GM21737 (cell line): ENCODE data around the gene TBC1D1.
"Not testable (repeated sequence)": the region's sequence is repeated elsewhere in the genome, so short reads cannot be mapped to it uniquely, and the experiment has no call there.

ENCODE experiments used
- ATAC-seq: cut with Tn5 transposase; IDR thresholded peaks from one replicate; pipeline ENCODE4 v1.9.1; 2021; ENCODE audit warnings: mild to moderate bottlenecking, moderate library complexity; ENCODE audit not compliant: unreplicated experiment

TBC1D1 gene

GRCh38 chr4:38009949-38010348, 119.1 kb downstream of the TBC1D1 start:
- no peak for ATAC-seq

GRCh38 chr4:38011511-38012162, 120.8 kb downstream of the TBC1D1 start:
- ATAC-seq, result no peak

DNA sequence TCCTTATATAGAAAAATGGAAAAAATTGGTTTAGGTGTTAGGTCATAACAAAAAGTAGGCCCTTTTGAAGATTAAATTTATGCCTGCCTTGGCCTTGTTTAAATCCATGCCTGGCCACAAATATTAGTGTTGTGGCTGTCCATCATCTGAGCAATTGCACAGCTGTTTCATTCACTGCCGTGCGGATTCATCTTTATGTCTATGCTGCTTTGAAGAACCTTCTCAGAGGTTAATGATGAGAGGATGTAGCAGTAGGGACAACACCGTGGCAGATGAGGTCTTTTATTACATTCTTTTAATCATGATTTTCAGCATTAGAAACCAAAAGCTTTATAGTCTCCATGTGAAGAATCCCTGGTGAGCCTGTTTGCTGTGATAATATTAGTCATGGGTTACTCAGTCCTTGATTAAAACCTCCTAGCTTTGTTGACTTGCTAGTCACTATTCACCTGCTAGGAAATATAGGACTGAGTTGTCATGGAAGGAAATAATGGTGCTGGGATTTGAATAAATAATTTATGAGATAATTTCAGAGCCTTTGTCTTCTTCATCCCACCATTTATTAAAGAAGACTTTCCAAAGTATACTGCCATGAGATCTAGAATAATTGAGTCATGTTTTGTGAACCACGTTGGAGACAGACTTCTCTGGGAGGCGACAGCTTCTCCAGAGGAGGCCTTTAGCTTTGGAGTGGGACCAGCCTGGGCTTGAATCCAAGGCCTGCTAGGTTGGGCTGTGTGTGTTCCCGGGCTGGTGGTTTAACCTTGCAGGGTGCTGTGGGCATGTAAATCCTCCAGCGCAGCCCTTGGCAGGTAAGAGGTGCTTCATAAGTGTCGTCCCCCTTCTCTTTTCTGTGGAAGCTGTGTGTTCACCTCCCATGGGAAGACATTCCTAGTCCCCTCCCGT, 122.8 kb downstream of the TBC1D1 start:
- no peak for ATAC-seq

DNA sequence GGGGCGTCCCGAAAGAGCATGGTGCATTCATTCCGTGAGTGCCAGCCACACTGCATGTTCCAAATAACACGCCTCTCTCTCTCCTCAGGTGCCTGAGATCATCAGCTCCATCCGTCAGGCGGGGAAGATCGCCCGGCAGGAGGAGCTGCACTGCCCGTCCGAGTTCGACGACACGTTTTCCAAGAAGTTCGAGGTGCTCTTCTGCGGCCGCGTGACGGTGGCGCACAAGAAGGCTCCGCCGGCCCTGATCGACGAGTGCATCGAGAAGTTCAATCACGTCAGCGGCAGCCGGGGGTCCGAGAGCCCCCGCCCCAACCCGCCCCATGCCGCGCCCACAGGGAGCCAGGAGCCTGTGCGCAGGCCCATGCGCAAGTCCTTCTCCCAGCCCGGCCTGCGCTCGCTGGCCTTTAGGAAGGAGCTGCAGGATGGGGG, 123.6 kb downstream of the TBC1D1 start:
- ATAC-seq, result no peak

GRCh38 chr4:38015886-38016515, 125.1 kb downstream of the TBC1D1 start:
- ATAC-seq, result no peak

DNA sequence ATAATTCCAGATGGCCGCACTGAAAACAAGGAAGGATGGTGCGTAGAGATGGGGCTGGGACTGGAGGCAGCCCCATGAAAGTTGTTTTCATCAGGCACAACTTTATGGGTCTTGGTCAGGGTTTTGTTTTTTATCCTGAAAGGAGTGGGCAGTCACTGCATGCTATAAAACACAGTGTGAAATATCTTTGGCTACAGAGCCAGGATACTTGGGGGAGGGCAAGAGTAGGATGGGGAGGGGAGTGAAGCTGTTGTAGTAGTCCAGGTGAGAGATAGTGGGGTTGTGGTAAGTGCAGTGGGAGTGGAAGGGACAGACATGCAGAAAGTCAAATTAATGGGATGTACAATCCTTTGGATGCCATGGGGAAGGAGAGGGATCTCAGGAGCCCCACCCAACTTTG, 125.8 kb downstream of the TBC1D1 start:
- ATAC-seq, result no peak

DNA sequence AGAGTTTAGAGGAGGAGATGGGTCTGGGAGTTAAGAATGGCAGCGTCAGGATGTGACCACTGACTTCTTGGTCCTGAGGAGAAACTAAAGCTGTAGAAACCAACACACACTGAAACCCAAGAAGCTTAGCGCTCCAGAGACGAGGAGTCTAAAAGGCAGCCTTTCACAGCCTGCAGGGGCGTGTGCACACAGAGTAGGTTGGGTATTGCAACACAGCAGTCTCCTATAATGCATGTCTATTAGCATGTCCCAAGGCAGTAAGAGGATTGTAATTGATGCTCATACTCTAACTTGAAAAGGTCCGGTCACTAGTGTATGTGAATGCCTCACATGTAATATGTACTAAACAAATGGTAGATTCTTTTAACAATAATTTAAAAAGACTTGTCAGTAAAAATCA, 126.7 kb downstream of the TBC1D1 start:
- no peak for ATAC-seq

DNA sequence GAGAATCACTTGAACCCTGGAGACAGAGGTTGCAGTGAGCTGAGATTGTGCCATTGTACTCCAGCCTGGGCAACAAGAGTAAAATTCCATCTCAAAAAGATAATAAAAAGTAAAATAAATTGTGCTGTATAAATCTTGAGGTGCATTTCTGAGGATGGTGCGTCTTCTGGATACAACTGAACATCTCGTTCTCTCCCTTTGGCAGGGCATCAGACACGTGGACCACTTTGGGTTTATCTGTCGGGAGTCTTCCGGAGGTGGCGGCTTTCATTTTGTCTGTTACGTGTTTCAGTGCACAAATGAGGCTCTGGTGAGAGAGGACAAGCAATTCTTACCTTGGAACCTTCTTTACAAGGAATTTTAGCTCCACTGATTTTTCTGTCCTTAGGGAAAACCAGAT, 129.5 kb downstream of the TBC1D1 start:
- ATAC-seq, result no peak

- not testable (repeated sequence) for ATAC-seq
These were observed 130.1 kb downstream of the TBC1D1 start for GRCh38 chr4:38020961-38021360.

DNA sequence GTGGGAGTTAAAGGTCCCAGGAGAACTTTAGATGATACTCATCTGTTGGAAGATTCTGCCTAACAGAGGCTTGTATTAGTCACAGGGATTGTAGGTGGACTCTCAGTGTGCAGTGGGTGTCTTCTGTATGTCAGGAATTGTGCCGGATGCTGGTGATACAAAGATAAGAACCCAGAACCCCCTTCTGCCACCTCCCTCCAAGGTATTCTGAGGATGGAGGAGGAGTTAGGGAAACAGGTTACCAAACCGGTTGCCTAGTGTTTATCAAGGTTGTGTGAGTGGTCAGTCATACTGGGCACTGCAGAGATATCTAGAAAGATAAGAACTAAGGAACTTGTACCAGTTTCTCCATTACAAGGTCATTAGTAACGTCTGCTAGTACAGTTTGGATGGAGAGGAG, 130.9 kb downstream of the TBC1D1 start:
- ATAC-seq, result no peak

- no peak for ATAC-seq
These were observed 132.7 kb downstream of the TBC1D1 start for GRCh38 chr4:38023347-38024205.

DNA sequence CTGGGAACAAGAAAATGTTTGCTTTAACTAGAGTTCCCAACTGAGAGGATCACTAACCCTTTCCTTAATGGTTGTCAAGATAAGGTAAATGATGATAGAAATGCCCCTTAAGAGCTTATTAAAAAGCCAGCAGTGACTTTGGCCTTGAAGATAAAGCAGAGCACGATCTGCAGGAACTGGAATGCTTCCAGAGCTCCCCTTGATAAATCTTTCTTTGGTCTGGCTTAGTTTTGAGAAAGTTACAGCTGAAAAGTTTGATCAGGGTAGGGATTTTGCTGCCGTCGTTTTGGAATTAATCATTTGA, 133.3 kb downstream of the TBC1D1 start:
- ATAC-seq, result no peak

DNA sequence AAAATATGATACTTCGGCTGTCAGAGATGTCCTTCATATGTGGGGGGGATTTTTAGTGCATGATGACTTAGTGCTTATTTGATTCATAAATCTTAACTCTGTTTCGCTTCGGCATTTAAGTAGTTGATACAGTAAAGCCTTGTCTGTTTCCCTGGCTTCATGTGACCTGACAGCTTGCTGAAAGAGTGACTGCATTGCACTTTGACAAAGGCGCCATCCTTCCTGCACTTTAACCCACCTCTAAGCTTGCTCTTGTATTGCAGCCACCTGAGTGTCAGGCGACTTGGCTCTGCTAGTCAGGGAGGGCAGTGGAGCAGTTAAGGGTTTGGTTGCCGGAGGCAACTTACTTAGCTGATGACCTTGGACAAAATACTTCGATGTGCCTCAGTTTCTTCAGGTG, 134.8 kb downstream of the TBC1D1 start:
- no peak for ATAC-seq

GRCh38 chr4:38026158-38026740, 135.4 kb downstream of the TBC1D1 start:
- ATAC-seq, result no peak

- ATAC-seq, result no peak
These were observed 139.1 kb downstream of the TBC1D1 start for GRCh38 chr4:38030023-38030422.

DNA sequence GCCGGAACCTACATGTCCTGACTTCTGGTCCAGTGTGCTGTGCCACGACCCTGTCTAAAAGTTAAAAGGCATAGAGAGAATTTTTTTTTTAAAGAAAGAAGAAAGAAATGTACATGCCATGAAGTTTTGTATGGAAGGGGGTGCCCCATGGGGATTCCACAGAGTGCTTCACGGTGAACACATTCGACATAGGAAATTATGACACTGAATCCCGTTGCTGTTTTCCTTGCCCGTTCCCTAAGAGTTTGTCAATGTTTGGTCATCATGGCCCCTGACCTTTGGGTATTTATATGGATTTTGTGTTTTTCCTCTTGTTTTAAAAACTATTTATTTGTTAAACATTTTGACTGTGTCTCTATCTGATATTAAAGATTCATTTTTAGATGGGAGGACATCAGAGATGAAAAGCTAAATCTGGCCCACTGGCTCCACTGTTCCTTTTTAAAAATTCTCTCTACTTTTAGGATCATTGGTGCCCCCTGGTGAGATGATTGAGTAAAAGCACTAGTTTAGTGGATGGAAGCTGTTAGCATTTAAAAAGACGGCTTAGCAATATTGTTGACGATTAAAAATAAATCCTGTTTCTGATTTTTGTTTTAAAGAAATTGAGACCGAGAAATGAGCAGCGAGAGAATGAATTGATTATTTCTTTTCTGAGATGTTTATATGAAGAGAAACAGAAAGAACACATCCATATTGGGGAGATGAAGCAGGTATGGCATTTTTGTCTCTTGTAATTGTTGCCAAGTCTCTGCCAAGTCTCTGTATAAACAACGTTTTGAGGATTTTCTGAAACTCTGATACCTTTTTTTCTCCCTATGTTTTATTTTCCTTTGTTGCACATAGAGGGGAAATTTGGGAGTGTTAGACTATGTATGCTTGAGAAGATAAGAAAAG, 144.3 kb downstream of the TBC1D1 start:
- ATAC-seq, result no peak

DNA sequence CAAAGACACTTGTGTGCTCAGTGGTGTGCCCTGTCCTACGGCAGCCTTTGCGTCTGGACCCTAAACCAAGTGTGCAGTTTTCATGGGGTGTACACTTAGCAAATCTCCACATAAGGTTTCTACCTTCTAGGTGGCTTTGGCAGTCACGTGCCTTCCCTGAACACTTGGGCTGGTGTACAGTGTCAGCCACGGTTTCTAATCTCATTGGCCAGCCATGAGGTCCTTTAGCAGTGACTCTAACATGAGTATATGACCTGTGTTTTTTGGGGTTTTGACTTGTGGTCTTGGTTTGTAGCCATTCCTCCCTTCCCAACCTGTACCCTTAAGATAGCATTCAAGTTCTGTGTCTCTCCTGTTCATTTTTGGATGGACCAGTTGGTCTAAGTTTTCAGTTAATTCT, 145.7 kb downstream of the TBC1D1 start:
- ATAC-seq, result no peak

DNA sequence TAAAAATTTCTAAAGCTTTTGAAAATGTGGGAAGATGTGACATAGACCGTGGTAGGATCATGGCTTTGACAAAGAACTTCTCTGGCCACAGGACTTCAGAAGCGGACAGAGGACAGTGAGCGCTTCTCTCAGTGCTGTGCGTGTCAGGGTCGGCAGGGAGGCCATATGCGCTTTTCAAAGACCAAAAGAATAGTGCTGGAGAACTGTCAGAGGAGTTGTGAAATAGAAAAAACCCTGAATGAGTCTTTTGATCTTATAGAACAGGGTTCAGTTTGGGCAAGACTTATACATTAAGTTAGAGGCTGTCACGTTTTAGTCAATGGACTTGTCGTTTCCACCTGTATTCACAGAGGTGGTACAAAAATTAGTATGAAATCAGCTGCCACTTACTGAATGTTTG, 146.7 kb downstream of the TBC1D1 start:
- ATAC-seq, result no peak

GRCh38 chr4:38040619-38041018, 149.7 kb downstream of the TBC1D1 start:
- ATAC-seq, result no peak

GRCh38 chr4:38044060-38044459, 153.2 kb downstream of the TBC1D1 start:
- no peak for ATAC-seq
